Stimulated activated CD8-positive, alpha-beta memory T cell treated with anti-CD3 and anti-CD28 coated beads, Interleukin-7, amount 100 ng/mL, for 4 hours (primary cell): ENCODE results near the gene C11orf91.
"Not testable (repeated sequence)": the region's sequence is repeated elsewhere in the genome, so short reads cannot be mapped to it uniquely, and the experiment has no call there.

Experiments
- DNase-seq, 2 donors: peaks; one replicate each; pipeline ENCODE4 v3.0.0-alpha.2; 2020; ENCODE audit warnings: low read depth in 2 of 2

C11orf91 gene

DNA sequence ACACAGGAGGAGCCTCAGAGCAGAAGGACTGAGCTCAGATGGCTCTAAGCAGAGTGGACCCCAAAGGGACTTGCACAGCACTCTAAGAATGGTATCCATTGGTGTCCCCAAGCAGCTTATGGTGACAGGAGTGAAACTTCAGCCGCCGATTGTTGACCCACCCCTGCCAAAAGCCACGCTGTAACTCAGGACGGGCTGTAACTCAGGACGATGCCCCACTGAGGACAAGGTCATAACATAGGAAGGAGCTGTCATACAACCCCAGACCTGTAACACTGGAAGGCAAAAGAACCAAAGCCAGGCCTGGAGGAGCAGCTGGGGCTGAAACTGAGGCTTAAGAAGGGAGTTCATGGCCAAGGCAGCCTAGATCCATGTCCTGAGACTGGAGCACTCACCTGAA lies 21.4 kb upstream of the C11orf91 start:
- DNase-seq = no peak

DNA sequence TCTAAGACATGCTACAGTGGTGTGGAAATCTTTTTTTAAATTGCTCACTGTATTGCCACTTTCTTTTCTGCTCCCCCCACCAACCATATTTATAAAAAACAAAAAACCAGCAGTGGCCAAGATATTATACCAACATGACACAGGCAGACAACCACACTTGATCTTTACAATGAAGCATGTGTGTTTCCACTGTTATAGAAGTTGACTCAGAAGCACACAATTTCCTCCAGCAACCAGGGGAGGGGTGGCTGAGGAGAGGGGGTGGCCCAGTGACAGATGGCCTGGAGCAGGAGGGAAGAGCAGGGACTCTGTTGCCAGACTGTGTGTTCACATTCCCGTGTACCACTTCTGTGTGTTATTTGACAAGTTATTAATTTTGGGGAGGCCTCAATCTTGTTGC lies 20.8 kb upstream of the C11orf91 start:
- no peak for DNase-seq

- DNase-seq = no peak
Measured at GRCh38 chr11:33719587-33719986, 19.0 kb upstream of the C11orf91 start.

- no peak for DNase-seq
Measured at GRCh38 chr11:33718440-33718839, 17.8 kb upstream of the C11orf91 start.

DNA sequence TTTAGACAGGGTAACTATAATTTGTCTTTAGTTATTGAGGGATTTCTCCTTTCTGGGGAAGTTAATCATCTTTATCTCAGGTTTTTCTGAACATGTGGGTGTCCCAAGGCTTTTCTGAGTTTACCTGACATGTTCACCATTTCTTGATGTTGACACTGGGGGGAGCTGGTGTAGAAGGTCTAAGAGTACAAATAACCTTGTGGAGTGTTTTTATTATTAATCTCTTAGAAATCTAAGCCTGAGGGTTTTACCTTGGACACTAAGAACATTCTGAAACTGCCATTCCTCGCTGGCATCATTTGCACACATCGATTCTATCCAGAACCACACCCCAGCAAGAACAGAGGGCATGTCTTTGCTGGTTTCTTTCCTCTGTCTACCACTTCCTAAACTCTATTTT lies 15.6 kb upstream of the C11orf91 start:
- no peak for DNase-seq

GRCh38 chr11:33713856-33714398 lies 13.3 kb upstream of the C11orf91 start:
- no peak for DNase-seq

DNA sequence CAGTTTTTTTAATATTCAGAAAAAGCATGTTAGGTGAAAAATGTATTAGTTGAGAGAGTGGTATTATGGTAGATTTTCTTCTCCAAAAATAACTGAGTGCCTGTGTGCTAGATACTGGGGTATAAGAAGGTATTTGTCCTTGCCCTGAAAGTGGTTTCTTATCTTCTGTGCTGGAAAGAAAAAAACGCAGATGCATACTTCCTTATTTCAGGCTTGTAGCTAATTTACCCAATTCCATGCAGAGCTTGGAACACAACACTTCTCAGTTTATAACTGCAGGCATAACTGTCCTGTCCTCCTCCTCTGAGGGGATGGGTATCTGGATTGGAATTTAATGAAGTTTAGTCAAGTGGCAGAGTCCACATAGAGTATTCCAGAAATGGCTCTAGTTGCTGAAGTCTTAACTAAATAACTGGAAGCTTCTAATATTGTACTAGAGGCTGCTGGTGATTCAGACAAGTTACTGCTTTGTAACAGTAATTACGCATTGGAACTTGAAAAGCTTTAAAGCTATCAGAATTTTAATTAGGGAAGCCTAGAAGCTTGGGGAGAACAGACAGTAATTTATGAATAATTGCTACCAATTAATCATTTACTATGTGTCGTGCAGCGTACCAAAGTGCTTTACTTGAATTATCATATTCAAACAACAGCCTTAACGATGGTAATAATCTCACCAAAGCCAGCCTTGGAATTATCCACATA lies 12.7 kb upstream of the C11orf91 start:
- no peak for DNase-seq

DNA sequence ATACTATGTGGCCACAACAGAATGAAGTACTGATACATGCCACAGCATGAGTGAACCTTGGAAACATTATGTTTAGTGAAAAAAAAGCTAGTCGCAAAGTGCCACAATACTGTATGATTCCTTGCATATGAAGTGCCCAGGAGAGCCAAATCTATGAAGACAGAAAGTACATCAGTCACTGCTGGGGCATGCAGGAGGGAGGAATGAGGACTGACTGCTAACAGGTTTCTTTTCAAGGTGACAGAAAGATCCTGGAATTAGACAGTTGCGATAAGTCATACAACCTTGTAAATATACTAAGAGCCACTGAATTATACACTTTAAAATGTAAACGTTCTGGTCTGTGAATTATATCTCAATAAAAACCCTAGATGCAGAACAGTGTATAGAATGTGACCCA lies 11.8 kb upstream of the C11orf91 start:
- no peak for DNase-seq

- DNase-seq = no peak
Measured at GRCh38 chr11:33709466-33709865, 8.8 kb upstream of the C11orf91 start.

- no peak for DNase-seq
Measured at GRCh38 chr11:33708985-33709384, 8.4 kb upstream of the C11orf91 start.

DNA sequence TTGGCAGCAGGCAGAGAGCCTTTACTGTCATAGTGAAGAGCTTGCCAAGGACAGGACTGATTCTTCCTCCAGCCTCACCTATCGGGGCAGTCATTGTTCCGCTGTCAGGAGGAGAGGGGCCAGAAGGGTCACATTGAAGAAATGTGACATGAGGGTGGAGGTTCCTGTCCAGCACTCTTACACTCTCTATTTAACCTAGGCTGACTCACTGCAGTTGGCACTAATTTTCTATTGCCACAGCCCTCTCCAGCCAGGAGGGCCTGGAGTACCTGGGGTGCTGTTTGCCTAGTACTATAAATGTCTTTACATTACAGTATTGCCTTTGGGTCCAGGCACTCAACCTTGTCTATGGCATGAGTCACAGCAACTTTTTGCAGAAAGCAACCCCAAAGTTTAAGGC lies 7.2 kb upstream of the C11orf91 start:
- DNase-seq = not testable (repeated sequence)

DNA sequence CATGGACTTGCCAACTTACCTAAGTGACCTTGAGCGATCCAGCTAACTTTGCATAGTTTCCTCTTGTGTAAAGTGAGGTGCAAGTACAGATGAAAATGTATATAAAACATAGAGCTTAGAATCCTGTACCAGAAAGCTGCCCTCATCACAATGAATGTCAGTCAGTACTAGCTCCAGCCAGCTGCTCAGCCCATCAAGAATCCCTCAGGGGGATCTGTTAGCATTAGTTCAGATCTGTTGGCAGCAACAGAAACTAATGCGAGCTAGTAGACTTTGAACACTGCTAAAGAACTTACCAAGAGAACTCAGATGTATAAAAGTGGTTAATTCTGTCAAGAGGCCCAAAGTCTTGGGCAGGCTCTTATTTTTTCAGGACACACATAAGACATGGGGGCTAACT lies 6.3 kb upstream of the C11orf91 start:
- DNase-seq = no peak

GRCh38 chr11:33706546-33706945 lies 5.9 kb upstream of the C11orf91 start:
- no peak for DNase-seq

DNA sequence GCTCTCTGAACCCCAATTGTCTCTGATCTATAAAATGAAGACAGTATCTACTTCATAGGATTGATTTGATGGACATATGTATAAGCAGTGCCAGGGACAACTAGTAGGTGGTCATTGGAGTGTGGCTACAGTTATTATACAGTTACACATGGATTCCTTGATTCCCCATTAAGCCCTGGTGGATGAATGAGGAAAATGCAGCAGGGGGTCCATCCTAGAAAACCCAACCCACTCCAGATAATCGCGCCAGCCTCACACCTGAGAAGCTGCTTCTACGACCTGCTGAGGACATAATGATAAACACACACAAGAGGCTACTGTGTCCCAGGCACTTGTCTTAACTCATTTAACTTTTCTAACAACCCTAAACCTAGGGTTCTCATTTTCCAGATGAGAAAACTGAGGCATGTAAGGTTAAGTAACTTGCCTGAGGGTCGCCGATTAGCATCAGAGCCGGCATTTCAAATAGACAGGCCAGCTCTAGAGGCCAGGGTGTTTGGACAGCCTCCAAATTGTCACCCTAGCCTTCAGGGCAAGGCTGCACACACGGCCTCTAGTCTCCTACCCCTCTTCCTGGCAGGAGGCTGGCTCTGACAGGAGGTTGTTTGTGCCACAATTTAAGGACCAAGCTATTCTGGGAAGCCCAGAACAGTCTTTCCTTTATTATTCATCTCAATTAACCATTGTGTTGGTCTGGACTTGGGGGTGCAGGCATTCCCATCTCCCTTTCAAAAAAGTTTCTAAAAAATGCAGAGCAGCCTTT lies 3.8 kb upstream of the C11orf91 start:
- no peak for DNase-seq

DNA sequence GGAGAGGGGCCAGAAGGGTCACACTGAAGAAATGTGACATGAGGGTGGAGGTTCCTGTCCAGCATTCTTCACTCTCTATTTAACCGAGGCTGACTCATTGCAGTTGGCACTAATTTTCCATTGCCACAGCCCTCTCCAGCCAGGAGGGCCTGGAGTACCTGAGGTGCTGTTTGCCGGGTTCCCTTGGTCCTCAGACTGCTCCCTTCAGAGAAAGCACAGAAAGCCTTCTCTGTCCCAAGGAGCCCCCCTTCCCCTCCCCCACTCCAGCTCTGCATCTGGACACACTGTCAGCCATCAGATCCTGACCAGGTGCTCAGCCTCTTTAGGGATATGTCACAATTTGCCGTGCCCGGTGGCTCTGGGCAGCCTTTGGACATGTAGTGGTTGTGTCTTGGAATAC lies 3.2 kb upstream of the C11orf91 start:
- DNase-seq = no peak

GRCh38 chr11:33703234-33703633 lies 2.6 kb upstream of the C11orf91 start:
- DNase-seq = no peak

DNA sequence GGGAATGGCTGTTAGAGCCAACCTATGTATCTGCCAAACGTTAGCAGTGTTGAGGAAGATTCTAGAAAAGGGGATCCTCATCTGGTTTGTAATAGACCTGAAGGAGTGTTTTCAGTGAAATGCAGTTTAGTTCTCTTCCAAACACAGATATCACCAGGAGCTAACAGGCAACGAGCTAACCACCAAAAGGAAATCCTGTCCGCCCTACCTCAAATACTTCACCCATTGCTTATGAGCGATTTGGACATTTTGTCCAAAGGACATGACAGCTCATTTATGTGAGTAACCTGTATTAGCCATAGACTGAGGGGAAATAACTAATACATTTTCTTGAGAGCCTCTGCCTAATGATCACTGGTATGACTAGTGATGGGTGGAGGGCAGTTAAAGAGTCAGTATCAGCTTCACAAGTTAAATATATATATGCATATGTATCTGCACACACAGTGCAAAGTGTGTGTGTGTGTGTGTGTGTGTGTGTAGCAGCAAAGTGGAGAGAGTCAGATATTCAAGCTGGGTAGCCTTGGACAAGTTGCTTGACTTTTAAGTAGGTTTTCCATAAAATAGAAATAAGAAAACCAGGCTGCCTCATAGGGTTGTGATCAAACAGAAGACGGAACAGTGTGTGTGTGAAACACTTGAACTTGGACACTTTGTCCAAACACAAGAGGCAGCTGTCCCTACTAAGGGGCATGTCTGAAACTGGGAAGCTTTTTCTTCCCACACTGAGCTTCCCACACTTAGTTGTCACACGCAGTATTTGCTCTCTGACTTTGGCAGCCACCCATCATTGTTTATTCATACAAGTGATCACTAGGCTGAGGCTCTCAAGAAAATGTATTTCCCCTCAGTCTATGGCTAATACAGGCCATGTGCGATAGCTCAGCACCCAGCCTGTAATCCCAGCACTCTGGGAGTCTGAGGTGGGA lies 940 bp upstream of the C11orf91 start:
- no peak for DNase-seq

GRCh38 chr11:33700063-33700501 lies 544 bp downstream of the C11orf91 start:
- DNase-seq = no peak

DNA sequence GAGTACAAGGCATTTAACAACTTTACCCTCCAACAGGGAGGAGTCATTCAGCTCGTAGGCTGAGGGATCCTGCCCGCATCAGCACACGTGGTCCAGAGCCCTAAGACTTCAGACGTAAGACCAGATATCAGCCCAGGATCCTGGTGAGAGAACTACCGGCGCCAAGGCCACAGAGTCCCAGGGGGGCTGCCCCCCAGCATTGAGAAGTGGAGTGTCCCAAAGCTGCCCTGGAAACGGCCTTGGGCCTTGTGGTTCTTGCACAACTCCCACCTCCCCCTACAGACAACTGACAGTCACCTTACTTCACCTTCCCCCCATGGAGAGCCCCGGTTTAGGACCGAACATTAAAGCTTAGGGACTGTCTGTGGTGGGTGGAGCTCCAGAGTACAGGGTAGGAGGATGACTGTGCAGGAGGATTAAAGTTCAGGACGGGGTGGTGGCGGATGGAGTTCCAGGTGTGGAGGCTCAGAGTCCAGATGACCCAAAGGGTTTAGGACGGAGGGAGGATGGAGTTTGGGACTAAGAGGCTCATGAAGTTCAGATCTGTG lies 1.0 kb downstream of the C11orf91 start:
- no peak for DNase-seq

GRCh38 chr11:33698921-33699320 lies 1.7 kb downstream of the C11orf91 start:
- no peak for DNase-seq

DNA sequence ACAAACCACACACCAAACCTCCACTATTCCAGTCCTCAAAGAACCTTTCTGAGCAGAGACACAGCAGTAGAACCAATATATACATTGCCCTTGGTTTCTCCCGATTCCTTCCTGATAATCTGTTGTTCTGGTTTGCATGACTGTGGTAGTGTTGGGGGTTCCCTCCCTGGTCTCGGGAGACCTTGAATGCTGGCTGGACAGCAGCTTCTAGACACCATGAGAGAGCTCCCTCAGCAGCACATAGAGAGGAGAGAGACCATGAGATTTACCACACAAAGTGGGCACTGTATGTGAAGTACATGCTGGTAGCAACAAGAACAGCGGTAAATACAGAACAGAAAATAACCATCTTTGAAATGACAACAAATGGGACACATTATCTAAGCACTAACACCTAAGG lies 2.6 kb downstream of the C11orf91 start:
- DNase-seq = no peak
